HCT116 (cell line): ENCODE data around the gene EIPR1. TPM values are rescaled to one million over a fixed set of nuclear protein-coding genes. Genes with fewer than 3 reads are reported as not detected.
A peak's percentile ranks its signal among the peaks of the same experiment; 100 is the strongest.

ENCODE experiments used
- ATAC-seq: fragments of 200-7000 bp; cut with Tn5 transposase; 2 replicates; pipeline ENCODE4 v1.9.1; 2020; ENCODE audit warnings: mild to moderate bottlenecking, moderate library complexity
- BruUV-seq: library from RNA; stranded (reverse); fragments of 400-500 nt; replicated peaks from 2 replicates; lab custom pipeline; 2021; lab: Mats Ljungman, UMichigan
- CTCF ChIA-PET: fragments of 300-600 bp; sonication (Branson Sonifier 250); formaldehyde crosslinking; loops from one replicate; lab custom pipeline; 2021; ENCODE audit warnings: antibody characterized with exemption; lab: Charles Lee
- POLR2A ChIA-PET: fragments of 300-600, 350-600 bp; sonication (Branson Sonifier 250); formaldehyde crosslinking; loops from one replicate; lab custom pipeline; 2021; ENCODE audit warnings: antibody characterized with exemption; lab: Charles Lee
- RAD21 ChIA-PET, 2 experiments: fragments of 300-600 bp; sonication (Branson Sonifier 250); formaldehyde crosslinking; loops; one replicate each; lab custom pipeline; 2023; ENCODE audit warnings: low total read pairs in 2 of 2; ENCODE audit not compliant: uncharacterized antibody in 2 of 2, unreplicated experiment in 2 of 2, low non-redundant PET in 1 of 2; lab: Charles Lee
- DNase-seq: peaks from one replicate; pipeline ENCODE4 v3.0.0-alpha.2; 2010; ENCODE audit warnings: low read depth, low spot score
- H2AFZ ChIP-seq: fragments of 200-600 bp; shearing (Covaris generic), sonication (generic); 2 replicates; pipeline ENCODE4 v1.6.1; 2017; ENCODE audit warnings: low read depth, mixed run types, mixed read lengths, antibody characterized with exemption, low read length; ENCODE audit not compliant: poor library complexity, severe bottlenecking
- H3K27ac ChIP-seq: 2 replicates; pipeline ENCODE4 v1.5.1; 2012; ENCODE audit warnings: low read depth, low read length
- H3K27me3 ChIP-seq: fragments of 200-600 bp; sonication (generic); 2 replicates; pipeline ENCODE4 v1.6.1; 2016; ENCODE audit warnings: mixed run types, low read length, mixed read lengths; ENCODE audit not compliant: insufficient read depth
- H3K36me3 ChIP-seq, 2 experiments: fragments of 200-500 bp in 1 of 2; fragments of 200-600 bp in 1 of 2; sonication (Bioruptor generic) in 1 of 2; sonication (generic) in 1 of 2; 2 replicates each; pipeline versions ENCODE4 v1.5.1 to v1.6.1; 2014 to 2016; ENCODE audit warnings: low read length in 2 of 2, inconsistent platforms in 1 of 2, mixed read lengths in 1 of 2, mixed run types in 1 of 2; ENCODE audit not compliant: insufficient read depth in 2 of 2, control insufficient read depth in 1 of 2
- H3K4me1 ChIP-seq, 2 experiments: fragments of 200-600 bp in 1 of 2; sonication (generic) in 1 of 2; 2 replicates each; pipeline versions ENCODE4 v1.5.1 to v1.6.1; 2012 to 2017; ENCODE audit warnings: low read length in 2 of 2, inconsistent platforms in 1 of 2, mild to moderate bottlenecking in 1 of 2, mixed read lengths in 1 of 2, mixed run types in 1 of 2, moderate library complexity in 1 of 2; ENCODE audit not compliant: insufficient read depth in 2 of 2, control insufficient read depth in 1 of 2
- H3K4me2 ChIP-seq: fragments of 200-600 bp; sonication (generic); 2 replicates; pipeline ENCODE4 v1.6.1; 2017; ENCODE audit warnings: mixed run types, low read length, mixed read lengths
- H3K4me3 ChIP-seq, 2 experiments: fragments of 200-600 bp in 1 of 2; sonication (generic) in 1 of 2; replicated peaks in 1 of 2; 2 replicates each; pipeline ENCODE4 v1.5.1; 2011 to 2016; ENCODE audit warnings: low read length in 2 of 2, control low read depth in 1 of 2, low read depth in 1 of 2, mild to moderate bottlenecking in 1 of 2, mixed read lengths in 1 of 2, mixed run types in 1 of 2
- H3K79me2 ChIP-seq: fragments of 200-600 bp; sonication (generic); 2 replicates; pipeline ENCODE4 v1.6.1; 2017; ENCODE audit warnings: mild to moderate bottlenecking, mixed run types, low read length, moderate library complexity, mixed read lengths; ENCODE audit not compliant: insufficient read depth
- H3K9ac ChIP-seq: fragments of 200-600 bp; sonication (generic); 2 replicates; pipeline ENCODE4 v1.6.1; 2016; ENCODE audit warnings: low read length, mixed read lengths
- H3K9me2 ChIP-seq: fragments of 200-600 bp; sonication (generic), shearing (Covaris generic); 2 replicates; pipeline ENCODE4 v1.6.1; 2017; ENCODE audit warnings: mixed run types, mild to moderate bottlenecking, moderate library complexity; ENCODE audit not compliant: insufficient read depth
- H3K9me3 ChIP-seq, 2 experiments: fragments of 200-500 bp in 1 of 2; fragments of 200-600 bp in 1 of 2; sonication (Bioruptor generic) in 1 of 2; sonication (generic) in 1 of 2; 2 replicates each; pipeline ENCODE4 v1.6.1; 2014 to 2017; ENCODE audit warnings: low read length in 2 of 2, mixed read lengths in 2 of 2, inconsistent platforms in 1 of 2, low read depth in 1 of 2, mild to moderate bottlenecking in 1 of 2, mixed run types in 1 of 2, moderate library complexity in 1 of 2; ENCODE audit not compliant: control insufficient read depth in 1 of 2, insufficient read depth in 1 of 2
- H4K20me1 ChIP-seq: fragments of 200-600 bp; sonication (generic), shearing (Covaris generic); 2 replicates; pipeline ENCODE4 v1.6.1; 2017; ENCODE audit warnings: mixed run types, mild to moderate bottlenecking, moderate library complexity; ENCODE audit not compliant: insufficient read depth
- EZH2 ChIP-seq: fragments of 200-600 bp; sonication (generic); IDR thresholded peaks from 2 replicates; pipeline ENCODE4 v1.6.1; 2017; ENCODE audit warnings: antibody characterized with exemption, mixed run types
- EZH2phosphoT487 ChIP-seq: fragments of 200-600 bp; IDR thresholded peaks from 2 replicates; pipeline ENCODE4 v1.6.1; 2018; ENCODE audit warnings: antibody characterized with exemption, borderline replicate concordance
- POLR2A ChIP-seq: IDR thresholded peaks from 2 replicates; pipeline ENCODE4 v1.7.0; 2011; ENCODE audit warnings: borderline replicate concordance; ENCODE audit not compliant: insufficient read depth, insufficient read length; ENCODE audit errors: extremely low read depth
- RAD21 ChIP-seq: IDR thresholded peaks from 2 replicates; pipeline ENCODE4 v1.6.1; 2012; ENCODE audit warnings: low read depth, mild to moderate bottlenecking
- SP1 ChIP-seq: IDR thresholded peaks from 2 replicates; pipeline ENCODE4 v1.6.1; 2012; ENCODE audit warnings: low read depth
- ZNF274 ChIP-seq: fragments of 200-500 bp; sonication (Bioruptor generic); IDR thresholded peaks from 2 replicates; pipeline ENCODE4 v1.6.1; 2014; ENCODE audit warnings: mild to moderate bottlenecking, low read depth, low read length, inconsistent platforms
- intact Hi-C: fragments of 100-400 bp; cut with micrococcal nuclease; formaldehyde crosslinking; loops from 2 replicates; pipeline ENCODE4 v1.10.0; 2022
- total RNA-seq: library from RNA; stranded (reverse); gene quantifications from one replicate; pipeline ENCODE4 v1.2.1, GENCODE V29; 2021; ENCODE audit not compliant: unreplicated experiment
- TF ChIP-seq, protein P1 (sequence below), 3 experiments: fragments of 200-600 bp in 1 of 3; sonication (generic) in 1 of 3; IDR thresholded peaks in 2 of 3; conservative IDR thresholded peaks in 1 of 3; 2 replicates each; pipeline ENCODE4 v1.5.1; 2012 to 2017; ENCODE audit warnings: low read depth in 2 of 3, low read length in 2 of 3, antibody characterized with exemption in 1 of 3, borderline replicate concordance in 1 of 3, control low read depth in 1 of 3, mild to moderate bottlenecking in 1 of 3, mixed read lengths in 1 of 3, mixed run types in 1 of 3, moderate library complexity in 1 of 3; ENCODE audit not compliant: insufficient read depth in 1 of 3

The EIPR1 gene
- total RNA-seq, 1 experiment from 2014 or later = 36.9 TPM

DNA sequence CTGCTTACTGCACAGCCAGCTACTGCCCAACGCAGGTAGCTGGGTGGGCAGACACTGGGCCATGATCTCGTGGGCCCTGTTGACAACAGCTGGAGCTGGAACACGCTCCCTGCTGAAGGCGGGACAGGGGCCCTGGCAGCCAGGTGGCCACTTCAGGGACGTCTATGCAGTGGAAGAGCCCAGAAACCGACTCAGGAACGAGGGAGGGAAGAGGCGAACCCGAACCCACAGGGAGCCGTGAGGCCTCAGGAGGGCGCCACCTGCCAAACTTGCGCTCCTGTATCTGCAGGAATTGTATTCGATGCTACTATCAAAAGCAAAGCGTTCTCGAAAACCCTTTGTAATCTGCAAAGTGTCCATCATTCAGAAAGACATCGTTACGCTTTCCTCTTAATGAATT is 198.4 kb downstream of the EIPR1 start:
- Histone ChIP-seq H3K9ac (no peak overlapping the region), H3K9me2 (no peaks in the 10 kb centered on the region), H3K9me3 (no peaks in the 10 kb centered on the region), H4K20me1 (no peaks in the 10 kb centered on the region), H3K27ac (no peak overlapping the region), H3K79me2 (no peaks in the 10 kb centered on the region), H3K27me3 (no peaks in the 10 kb centered on the region), H3K4me3 (no peak overlapping the region), H3K36me3 (no peaks in the 10 kb centered on the region), H2AFZ (no peak overlapping the region), H3K4me2 (no peak overlapping the region), H3K4me1 (no peaks in the 10 kb centered on the region)
- RAD21 ChIA-PET = no interaction called here
- POLR2A ChIA-PET = no interaction called here
- no TSS peak for BruUV-seq
- CTCF ChIA-PET = no interaction called here
- DNase-seq = no peak
- intact Hi-C loops = no loop called here
- 0 out of 2 replicates have a peak, but pooled peaks have one; percentile 53 for ATAC-seq
- TF ChIP-seq POLR2A = no peak
- peak; percentile 35 for TF ChIP-seq RAD21
- TF ChIP-seq, protein P1, sequence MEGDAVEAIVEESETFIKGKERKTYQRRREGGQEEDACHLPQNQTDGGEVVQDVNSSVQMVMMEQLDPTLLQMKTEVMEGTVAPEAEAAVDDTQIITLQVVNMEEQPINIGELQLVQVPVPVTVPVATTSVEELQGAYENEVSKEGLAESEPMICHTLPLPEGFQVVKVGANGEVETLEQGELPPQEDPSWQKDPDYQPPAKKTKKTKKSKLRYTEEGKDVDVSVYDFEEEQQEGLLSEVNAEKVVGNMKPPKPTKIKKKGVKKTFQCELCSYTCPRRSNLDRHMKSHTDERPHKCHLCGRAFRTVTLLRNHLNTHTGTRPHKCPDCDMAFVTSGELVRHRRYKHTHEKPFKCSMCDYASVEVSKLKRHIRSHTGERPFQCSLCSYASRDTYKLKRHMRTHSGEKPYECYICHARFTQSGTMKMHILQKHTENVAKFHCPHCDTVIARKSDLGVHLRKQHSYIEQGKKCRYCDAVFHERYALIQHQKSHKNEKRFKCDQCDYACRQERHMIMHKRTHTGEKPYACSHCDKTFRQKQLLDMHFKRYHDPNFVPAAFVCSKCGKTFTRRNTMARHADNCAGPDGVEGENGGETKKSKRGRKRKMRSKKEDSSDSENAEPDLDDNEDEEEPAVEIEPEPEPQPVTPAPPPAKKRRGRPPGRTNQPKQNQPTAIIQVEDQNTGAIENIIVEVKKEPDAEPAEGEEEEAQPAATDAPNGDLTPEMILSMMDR (IDR thresholded peaks at IDR 0.05 in 2 of 3, conservative IDR thresholded peaks at IDR 0.05 in 1 of 3; ENCODE audit: borderline replicate concordance in 1 of 3, insufficient read depth in 1 of 3, low read depth in 2 of 3, low read length in 2 of 3) = peak; percentile 3 to 57 (median 43); a peak in 4 of 6 replicates
- TF ChIP-seq EZH2phosphoT487 = no peak

DNA sequence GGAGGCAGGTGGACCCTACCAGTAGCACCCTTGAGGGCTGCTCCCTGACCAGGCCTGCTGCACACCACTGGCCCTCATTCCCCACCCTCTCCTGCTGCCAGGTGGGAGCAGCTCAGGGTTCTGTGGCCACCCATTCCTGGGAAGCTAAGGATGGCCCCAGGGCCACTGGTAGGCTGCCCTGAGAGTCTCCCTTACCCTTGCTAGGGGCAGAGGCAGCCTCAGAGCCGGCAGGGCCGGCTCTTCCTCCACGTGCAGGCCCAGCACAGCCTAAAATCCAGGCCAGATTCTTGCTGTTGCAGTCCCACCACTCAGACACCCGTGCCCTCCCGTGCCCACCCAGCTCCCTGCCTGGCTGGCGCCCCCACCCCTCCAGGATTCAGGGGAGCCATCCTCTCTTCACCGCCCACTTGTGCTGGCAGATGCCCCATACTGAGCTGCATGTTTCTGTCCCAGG is 199.0 kb downstream of the EIPR1 start:
- no peak overlapping the region for H3K27ac ChIP-seq
- intact Hi-C loops = no loop called here
- no peak overlapping the region for H3K4me3 ChIP-seq
- H3K9me3 ChIP-seq = no peaks in the 10 kb centered on the region
- H3K36me3 ChIP-seq = no peaks in the 10 kb centered on the region
- H3K9ac ChIP-seq = no peak overlapping the region
- BruUV-seq = no TSS peak
- ChIA-PET CTCF (no interaction called here), RAD21 (no interaction called here), POLR2A (no interaction called here)
- no peaks in the 10 kb centered on the region for H3K27me3 ChIP-seq
- no peaks in the 10 kb centered on the region for H3K79me2 ChIP-seq
- no peaks in the 10 kb centered on the region for H3K4me1 ChIP-seq
- H3K4me2 ChIP-seq = no peak overlapping the region
- ATAC-seq = no peak
- H4K20me1 ChIP-seq = no peaks in the 10 kb centered on the region
- TF ChIP-seq ZNF274 (no peak), POLR2A (no peak), SP1 (no peak), EZH2 (no peak)
- no peak overlapping the region for H2AFZ ChIP-seq
- no peaks in the 10 kb centered on the region for H3K9me2 ChIP-seq
- no peak for DNase-seq
